NB4 (cell line): Measurements from ENCODE around the gene SLC6A6.

Source experiments
- MYC ChIP-seq: IDR thresholded peaks from 2 replicates; pipeline ENCODE4 v1.6.1; 2011; ENCODE audit warnings: low read depth, low read length
- POLR2A ChIP-seq: IDR thresholded peaks from 2 replicates; pipeline ENCODE4 v1.6.1; 2011; ENCODE audit warnings: mild to moderate bottlenecking; ENCODE audit not compliant: insufficient read length; ENCODE audit errors: extremely low read depth
- TF ChIP-seq, protein P1 (sequence below): IDR thresholded peaks from one replicate; pipeline ENCODE4 v1.5.1; 2012; ENCODE audit warnings: low read depth, low read length
- TF ChIP-seq, protein P2 (sequence below): IDR thresholded peaks from 2 replicates; pipeline ENCODE4 v1.6.1; 2011; ENCODE audit warnings: low read depth, low read length

DNA sequence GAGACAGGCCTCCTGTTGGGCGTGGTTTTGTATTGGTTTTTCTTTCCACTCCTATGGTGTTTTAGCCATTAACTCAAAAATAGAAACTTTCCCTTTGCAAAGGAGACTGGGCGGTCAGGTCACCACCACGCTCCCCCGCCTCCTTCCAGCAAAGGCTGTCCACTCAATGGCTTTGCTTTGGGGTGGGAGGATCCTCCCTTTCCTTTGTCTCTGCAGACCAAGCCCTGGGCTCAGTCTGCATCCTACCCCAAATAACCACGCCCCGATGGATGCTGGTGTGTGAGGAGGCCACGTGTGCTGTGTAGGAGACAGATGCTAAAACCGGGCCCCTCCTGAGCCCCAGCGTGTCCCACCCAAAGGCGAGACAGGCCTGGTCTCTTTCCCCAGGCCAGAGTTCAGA is 69.3 kb downstream of the SLC6A6 start:
- TF ChIP-seq, protein P1, sequence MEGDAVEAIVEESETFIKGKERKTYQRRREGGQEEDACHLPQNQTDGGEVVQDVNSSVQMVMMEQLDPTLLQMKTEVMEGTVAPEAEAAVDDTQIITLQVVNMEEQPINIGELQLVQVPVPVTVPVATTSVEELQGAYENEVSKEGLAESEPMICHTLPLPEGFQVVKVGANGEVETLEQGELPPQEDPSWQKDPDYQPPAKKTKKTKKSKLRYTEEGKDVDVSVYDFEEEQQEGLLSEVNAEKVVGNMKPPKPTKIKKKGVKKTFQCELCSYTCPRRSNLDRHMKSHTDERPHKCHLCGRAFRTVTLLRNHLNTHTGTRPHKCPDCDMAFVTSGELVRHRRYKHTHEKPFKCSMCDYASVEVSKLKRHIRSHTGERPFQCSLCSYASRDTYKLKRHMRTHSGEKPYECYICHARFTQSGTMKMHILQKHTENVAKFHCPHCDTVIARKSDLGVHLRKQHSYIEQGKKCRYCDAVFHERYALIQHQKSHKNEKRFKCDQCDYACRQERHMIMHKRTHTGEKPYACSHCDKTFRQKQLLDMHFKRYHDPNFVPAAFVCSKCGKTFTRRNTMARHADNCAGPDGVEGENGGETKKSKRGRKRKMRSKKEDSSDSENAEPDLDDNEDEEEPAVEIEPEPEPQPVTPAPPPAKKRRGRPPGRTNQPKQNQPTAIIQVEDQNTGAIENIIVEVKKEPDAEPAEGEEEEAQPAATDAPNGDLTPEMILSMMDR: no peak
- TF ChIP-seq POLR2A: no peak
- TF ChIP-seq, protein P2, sequence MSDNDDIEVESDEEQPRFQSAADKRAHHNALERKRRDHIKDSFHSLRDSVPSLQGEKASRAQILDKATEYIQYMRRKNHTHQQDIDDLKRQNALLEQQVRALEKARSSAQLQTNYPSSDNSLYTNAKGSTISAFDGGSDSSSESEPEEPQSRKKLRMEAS: no peak
- TF ChIP-seq MYC: no peak
